ENCODE measurements around the gene MIXL1.

DNA sequence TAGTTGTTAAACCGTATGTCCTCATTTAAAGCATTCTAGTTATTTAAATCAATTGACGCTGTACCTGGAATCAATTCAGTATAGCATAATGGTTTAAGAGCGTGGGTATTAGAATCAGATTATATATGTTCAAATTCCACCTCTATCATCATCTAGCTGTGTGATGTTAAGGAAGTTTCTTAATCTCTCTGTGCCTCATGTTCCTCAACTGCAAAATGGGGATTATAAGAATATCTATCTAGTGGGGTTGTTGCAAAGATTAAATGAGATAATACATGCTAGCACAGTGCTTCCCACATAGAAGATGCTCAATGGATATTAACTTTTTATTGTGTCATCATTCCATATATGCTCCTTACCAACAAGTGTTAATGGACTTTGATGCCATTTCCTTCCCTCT is 16.0 kb downstream of the MIXL1 start:
- no peak for TF ChIP-seq POLR2A (IDR thresholded peaks at IDR 0.05)
- TF ChIP-seq, protein P1, sequence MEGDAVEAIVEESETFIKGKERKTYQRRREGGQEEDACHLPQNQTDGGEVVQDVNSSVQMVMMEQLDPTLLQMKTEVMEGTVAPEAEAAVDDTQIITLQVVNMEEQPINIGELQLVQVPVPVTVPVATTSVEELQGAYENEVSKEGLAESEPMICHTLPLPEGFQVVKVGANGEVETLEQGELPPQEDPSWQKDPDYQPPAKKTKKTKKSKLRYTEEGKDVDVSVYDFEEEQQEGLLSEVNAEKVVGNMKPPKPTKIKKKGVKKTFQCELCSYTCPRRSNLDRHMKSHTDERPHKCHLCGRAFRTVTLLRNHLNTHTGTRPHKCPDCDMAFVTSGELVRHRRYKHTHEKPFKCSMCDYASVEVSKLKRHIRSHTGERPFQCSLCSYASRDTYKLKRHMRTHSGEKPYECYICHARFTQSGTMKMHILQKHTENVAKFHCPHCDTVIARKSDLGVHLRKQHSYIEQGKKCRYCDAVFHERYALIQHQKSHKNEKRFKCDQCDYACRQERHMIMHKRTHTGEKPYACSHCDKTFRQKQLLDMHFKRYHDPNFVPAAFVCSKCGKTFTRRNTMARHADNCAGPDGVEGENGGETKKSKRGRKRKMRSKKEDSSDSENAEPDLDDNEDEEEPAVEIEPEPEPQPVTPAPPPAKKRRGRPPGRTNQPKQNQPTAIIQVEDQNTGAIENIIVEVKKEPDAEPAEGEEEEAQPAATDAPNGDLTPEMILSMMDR (IDR thresholded peaks at IDR 0.05): no peak
